Measurements from ENCODE around the gene CDCA4.
"Not testable (repeated sequence)": the region's sequence is repeated elsewhere in the genome, so short reads cannot be mapped to it uniquely, and the experiment has no call there.

CDCA4 gene

DNA sequence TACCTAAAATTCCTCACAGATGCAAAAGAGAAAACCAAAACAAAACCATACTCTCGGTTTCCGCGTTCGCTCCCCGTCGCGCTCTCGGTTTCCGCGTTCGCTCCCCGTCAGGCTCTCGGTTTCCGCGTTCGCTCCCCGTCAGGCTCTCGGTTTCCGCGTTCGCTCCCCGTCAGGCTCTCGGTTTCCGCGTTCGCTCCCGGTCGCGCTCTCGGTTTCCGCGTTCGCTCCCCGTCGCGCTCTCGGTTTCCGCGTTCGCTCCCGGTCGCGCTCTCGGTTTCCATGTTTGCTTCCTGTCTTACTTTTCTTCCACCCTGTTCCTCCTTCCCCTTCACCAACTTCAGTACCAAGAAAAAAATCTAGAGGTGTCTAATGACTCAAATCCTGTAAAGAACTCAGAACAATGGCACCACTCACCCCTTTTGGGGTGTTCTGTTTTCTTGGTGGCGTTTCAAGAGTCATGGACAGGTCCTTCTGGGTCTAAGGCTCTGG lies 12.6 kb upstream of the CDCA4 start:
- not testable (repeated sequence) for DNase-seq; H3K18ac ChIP-seq (ENCODE audit: low read length); H4K8ac ChIP-seq (ENCODE audit: low read depth, low read length); H2BK120ac ChIP-seq (ENCODE audit: low read depth, low read length); H2AK5ac ChIP-seq (ENCODE audit: low read length); H3K27me3 ChIP-seq (ENCODE audit: insufficient read depth, low read length, poor library complexity); H3K79me1 ChIP-seq (ENCODE audit: low read length); H3K4me1 ChIP-seq (ENCODE audit: control insufficient read depth, low read depth, low read length); H3K27ac ChIP-seq (ENCODE audit: low read depth, low read length); H4K5ac ChIP-seq (ENCODE audit: low read length); H3K23ac ChIP-seq (ENCODE audit: low read length); H2BK15ac ChIP-seq (replicated peaks; ENCODE audit: low read depth); H2BK5ac ChIP-seq (ENCODE audit: low read length); H3K36me3 ChIP-seq (ENCODE audit: control insufficient read depth, insufficient read depth, low read length); H3K4ac ChIP-seq (ENCODE audit: low read depth, low read length); H3K79me2 ChIP-seq (ENCODE audit: control insufficient read depth, insufficient read depth, low read length)
- H3K4me2 ChIP-seq (ENCODE audit: low read length), result peak overlapping the region; percentile 6
- peak overlapping the region; percentile 80 for H3K56ac ChIP-seq (ENCODE audit: low read length)
- H3K9ac ChIP-seq (ENCODE audit: low read length), result peak overlapping the region; percentile 34
- peak overlapping the region; percentile 22 for H3K4me3 ChIP-seq (ENCODE audit: low read length)
- no CpG with 5 or more reads among the region's 45 CpGs for WGBS (ENCODE audit: extremely low coverage, insufficient coverage, low lambda C conversion rate)

- not testable (repeated sequence) for H3K4me3 ChIP-seq (ENCODE audit: low read length)
Observed at GRCh38 chr14:105032451-105032901, 11.6 kb upstream of the CDCA4 start.

DNA sequence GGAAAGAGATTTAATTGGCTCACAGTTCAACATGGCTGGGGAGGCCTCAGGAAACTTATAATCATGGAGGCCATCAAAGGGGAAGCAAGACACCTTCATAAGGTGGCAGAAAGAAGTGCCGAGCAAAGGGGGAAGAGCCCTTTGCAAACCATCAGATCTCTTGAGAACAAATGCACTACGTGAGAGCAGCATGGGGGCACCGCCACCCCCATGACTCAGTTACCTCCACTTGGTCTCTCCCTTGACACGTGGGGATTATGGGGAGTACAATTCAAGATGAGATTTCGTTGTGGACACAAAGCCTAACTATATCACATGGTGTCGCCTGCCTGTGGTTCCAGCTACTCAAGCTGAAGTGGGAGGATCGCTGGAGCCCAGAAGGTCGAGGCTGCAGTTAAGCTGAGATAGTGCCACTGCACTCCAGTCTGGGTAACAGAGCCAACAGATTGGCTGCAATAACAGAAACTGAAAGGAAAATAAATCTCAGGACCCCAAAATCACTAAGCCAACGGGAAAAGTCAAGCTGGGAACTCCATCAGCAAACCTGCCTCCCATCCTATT lies 10.0 kb upstream of the CDCA4 start:
- WGBS (ENCODE audit: extremely low coverage, insufficient coverage, low lambda C conversion rate), result no CpG with 5 or more reads among the region's 9 CpGs
- H3K4me3 ChIP-seq (ENCODE audit: low read length), result no peak overlapping the region

More at GRCh38 chr14:105032451-105032901, 11.6 kb upstream of the CDCA4 start:
- not testable (repeated sequence) for H3K27me3 ChIP-seq (ENCODE audit: insufficient read depth, low read length, poor library complexity); H2BK5ac ChIP-seq (ENCODE audit: low read length); H3K9ac ChIP-seq (ENCODE audit: low read length); H3K4me1 ChIP-seq (ENCODE audit: control insufficient read depth, low read depth, low read length); DNase-seq; H3K36me3 ChIP-seq (ENCODE audit: control insufficient read depth, insufficient read depth, low read length); H4K8ac ChIP-seq (ENCODE audit: low read depth, low read length); H3K4ac ChIP-seq (ENCODE audit: low read depth, low read length); H3K4me2 ChIP-seq (ENCODE audit: low read length); H3K23ac ChIP-seq (ENCODE audit: low read length); H4K5ac ChIP-seq (ENCODE audit: low read length); H2AK5ac ChIP-seq (ENCODE audit: low read length); H2BK15ac ChIP-seq (replicated peaks; ENCODE audit: low read depth); H3K27ac ChIP-seq (ENCODE audit: low read depth, low read length); H2BK120ac ChIP-seq (ENCODE audit: low read depth, low read length); H3K18ac ChIP-seq (ENCODE audit: low read length); H3K56ac ChIP-seq (ENCODE audit: low read length); H3K79me2 ChIP-seq (ENCODE audit: control insufficient read depth, insufficient read depth, low read length); H3K79me1 ChIP-seq (ENCODE audit: low read length)
- WGBS (ENCODE audit: extremely low coverage, insufficient coverage, low lambda C conversion rate), result no CpG with 5 or more reads among the region's 5 CpGs

DNA sequence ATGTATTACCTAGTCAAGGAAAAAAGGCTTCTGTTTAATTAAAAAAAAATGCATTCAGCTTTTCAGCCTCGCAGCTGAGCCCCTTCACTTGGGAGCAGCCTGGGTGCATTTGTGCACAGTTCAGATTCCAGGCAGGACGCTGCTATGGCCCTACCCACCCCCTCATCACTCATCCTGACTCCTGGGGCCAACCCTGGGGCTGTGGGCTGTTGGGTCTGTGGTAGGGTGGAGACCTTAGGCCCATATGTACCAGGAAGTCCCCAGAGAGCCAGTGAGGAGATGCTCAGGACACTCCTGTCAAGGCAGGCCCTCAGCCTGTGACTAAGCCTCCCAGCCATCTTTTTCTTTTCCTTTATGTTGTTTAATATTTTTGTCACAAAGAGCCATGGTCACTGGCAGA lies 9.3 kb upstream of the CDCA4 start:
- Histone ChIP-seq H3K27me3 (ENCODE audit: insufficient read depth, low read length, poor library complexity) (peaks cover 6% of the 10 kb centered on the region), H2BK5ac (ENCODE audit: low read length) (no peak overlapping the region), H3K4ac (ENCODE audit: low read depth, low read length) (no peak overlapping the region), H3K4me2 (ENCODE audit: low read length) (no peak overlapping the region), H3K4me3 (ENCODE audit: low read length) (no peak overlapping the region), H3K56ac (ENCODE audit: low read length) (no peak overlapping the region), H3K79me1 (ENCODE audit: low read length) (no peaks in the 10 kb centered on the region), H3K18ac (ENCODE audit: low read length) (no peak overlapping the region), H4K8ac (ENCODE audit: low read depth, low read length) (no peak overlapping the region), H2AK5ac (ENCODE audit: low read length) (no peak overlapping the region), H3K27ac (ENCODE audit: low read depth, low read length) (no peak overlapping the region), H3K36me3 (ENCODE audit: control insufficient read depth, insufficient read depth, low read length) (no peaks in the 10 kb centered on the region), H3K4me1 (ENCODE audit: control insufficient read depth, low read depth, low read length) (no peaks in the 10 kb centered on the region), H2BK120ac (ENCODE audit: low read depth, low read length) (no peak overlapping the region), H4K5ac (ENCODE audit: low read length) (no peak overlapping the region), H3K23ac (ENCODE audit: low read length) (no peak overlapping the region), H3K9ac (ENCODE audit: low read length) (no peak overlapping the region), H2BK15ac (replicated peaks; ENCODE audit: low read depth) (no peak overlapping the region), H3K79me2 (ENCODE audit: control insufficient read depth, insufficient read depth, low read length) (no peaks in the 10 kb centered on the region)
- DNase-seq, result no peak
- WGBS (ENCODE audit: extremely low coverage, insufficient coverage, low lambda C conversion rate), result no CpG with 5 or more reads among the region's 2 CpGs

More for the DNA sequence above, 10.0 kb upstream of the CDCA4 start:
- no peaks in the 10 kb centered on the region for H3K79me2 ChIP-seq (ENCODE audit: control insufficient read depth, insufficient read depth, low read length)
- H3K9ac ChIP-seq (ENCODE audit: low read length), result no peak overlapping the region
- H3K27me3 ChIP-seq (ENCODE audit: insufficient read depth, low read length, poor library complexity), result peaks cover 6% of the 10 kb centered on the region
- no peak overlapping the region for H4K8ac ChIP-seq (ENCODE audit: low read depth, low read length)
- no peak overlapping the region for H3K4me2 ChIP-seq (ENCODE audit: low read length)
- H4K5ac ChIP-seq (ENCODE audit: low read length), result no peak overlapping the region
- no peak overlapping the region for H3K23ac ChIP-seq (ENCODE audit: low read length)
- no peak overlapping the region for H2AK5ac ChIP-seq (ENCODE audit: low read length)
- H3K4me1 ChIP-seq (ENCODE audit: control insufficient read depth, low read depth, low read length), result no peaks in the 10 kb centered on the region
- no peak overlapping the region for H2BK5ac ChIP-seq (ENCODE audit: low read length)
- no peak overlapping the region for H3K18ac ChIP-seq (ENCODE audit: low read length)
- no peak overlapping the region for H2BK15ac ChIP-seq (replicated peaks; ENCODE audit: low read depth)
- no peaks in the 10 kb centered on the region for H3K36me3 ChIP-seq (ENCODE audit: control insufficient read depth, insufficient read depth, low read length)
- no peak overlapping the region for H3K27ac ChIP-seq (ENCODE audit: low read depth, low read length)
- no peaks in the 10 kb centered on the region for H3K79me1 ChIP-seq (ENCODE audit: low read length)
- H3K56ac ChIP-seq (ENCODE audit: low read length), result peak overlapping the region; percentile 7
- DNase-seq, result no peak
- no peak overlapping the region for H3K4ac ChIP-seq (ENCODE audit: low read depth, low read length)
- no peak overlapping the region for H2BK120ac ChIP-seq (ENCODE audit: low read depth, low read length)

GRCh38 chr14:105029402-105029801 lies 8.5 kb upstream of the CDCA4 start:
- Histone ChIP-seq H3K9ac (ENCODE audit: low read length) (no peak overlapping the region), H3K18ac (ENCODE audit: low read length) (no peak overlapping the region), H3K56ac (ENCODE audit: low read length) (no peak overlapping the region), H3K79me2 (ENCODE audit: control insufficient read depth, insufficient read depth, low read length) (no peaks in the 10 kb centered on the region), H3K36me3 (ENCODE audit: control insufficient read depth, insufficient read depth, low read length) (no peaks in the 10 kb centered on the region), H3K4me2 (ENCODE audit: low read length) (no peak overlapping the region), H3K23ac (ENCODE audit: low read length) (no peak overlapping the region), H2BK5ac (ENCODE audit: low read length) (no peak overlapping the region), H4K8ac (ENCODE audit: low read depth, low read length) (no peak overlapping the region), H3K4me3 (ENCODE audit: low read length) (no peak overlapping the region), H3K27ac (ENCODE audit: low read depth, low read length) (no peak overlapping the region), H3K4me1 (ENCODE audit: control insufficient read depth, low read depth, low read length) (no peaks in the 10 kb centered on the region), H2BK15ac (replicated peaks; ENCODE audit: low read depth) (no peak overlapping the region), H3K27me3 (ENCODE audit: insufficient read depth, low read length, poor library complexity) (peaks cover 6% of the 10 kb centered on the region), H2AK5ac (ENCODE audit: low read length) (no peak overlapping the region), H2BK120ac (ENCODE audit: low read depth, low read length) (no peak overlapping the region), H4K5ac (ENCODE audit: low read length) (no peak overlapping the region), H3K4ac (ENCODE audit: low read depth, low read length) (no peak overlapping the region), H3K79me1 (ENCODE audit: low read length) (no peaks in the 10 kb centered on the region)
- no peak for DNase-seq
- no CpG with 5 or more reads among the region's 7 CpGs for WGBS (ENCODE audit: extremely low coverage, insufficient coverage, low lambda C conversion rate)
